Stimulated activated CD4-positive, alpha-beta T cell treated with anti-CD3 and anti-CD28 coated beads, Interleukin-1b, Interleukin-23, amount 100 ng/mL, for 48 hours (primary cell): ENCODE results near the gene ADGRG3.

ENCODE experiments used
- DNase-seq: peaks from one replicate; pipeline ENCODE4 v3.0.0-alpha.2; 2020

ADGRG3 gene

DNA sequence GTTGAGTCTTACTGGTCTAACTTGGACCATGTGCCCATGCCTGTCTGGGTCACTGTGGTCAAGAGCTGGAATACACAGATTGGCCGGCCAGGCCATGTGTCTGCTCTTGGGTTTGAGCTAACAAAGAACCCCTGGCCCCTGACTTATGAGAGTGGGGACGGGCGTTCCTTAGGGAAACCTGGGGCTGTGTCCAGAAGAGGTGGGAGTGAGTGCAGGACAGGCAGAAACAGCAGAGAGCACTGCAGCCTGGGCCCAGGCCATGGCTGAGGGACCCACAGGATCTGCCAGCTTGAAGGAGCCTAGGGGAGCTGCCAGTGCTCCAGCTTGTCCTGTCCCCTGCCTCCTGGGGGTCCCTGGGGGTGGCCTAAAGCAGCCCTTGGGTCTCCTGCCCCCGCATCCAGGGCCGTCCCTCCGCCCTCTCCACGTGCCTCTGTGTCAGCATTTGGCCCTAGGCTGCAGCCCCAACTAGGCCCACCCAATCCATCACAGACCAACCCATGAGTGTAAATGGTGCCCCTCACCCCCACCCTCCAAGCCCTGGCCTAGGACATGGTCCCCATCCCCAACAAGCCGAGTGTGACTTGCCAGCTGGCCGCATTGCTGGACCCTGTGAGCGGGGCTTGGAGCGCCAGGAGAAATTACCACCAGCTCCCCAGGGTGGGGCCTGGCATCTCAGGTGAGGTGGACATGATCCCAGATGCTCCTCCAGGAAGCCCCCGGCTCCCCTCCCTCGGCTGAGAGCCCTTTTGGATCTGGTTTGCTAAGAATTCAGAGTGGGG is 14.0 kb downstream of the ADGRG3 start:
- no peak for DNase-seq

DNA sequence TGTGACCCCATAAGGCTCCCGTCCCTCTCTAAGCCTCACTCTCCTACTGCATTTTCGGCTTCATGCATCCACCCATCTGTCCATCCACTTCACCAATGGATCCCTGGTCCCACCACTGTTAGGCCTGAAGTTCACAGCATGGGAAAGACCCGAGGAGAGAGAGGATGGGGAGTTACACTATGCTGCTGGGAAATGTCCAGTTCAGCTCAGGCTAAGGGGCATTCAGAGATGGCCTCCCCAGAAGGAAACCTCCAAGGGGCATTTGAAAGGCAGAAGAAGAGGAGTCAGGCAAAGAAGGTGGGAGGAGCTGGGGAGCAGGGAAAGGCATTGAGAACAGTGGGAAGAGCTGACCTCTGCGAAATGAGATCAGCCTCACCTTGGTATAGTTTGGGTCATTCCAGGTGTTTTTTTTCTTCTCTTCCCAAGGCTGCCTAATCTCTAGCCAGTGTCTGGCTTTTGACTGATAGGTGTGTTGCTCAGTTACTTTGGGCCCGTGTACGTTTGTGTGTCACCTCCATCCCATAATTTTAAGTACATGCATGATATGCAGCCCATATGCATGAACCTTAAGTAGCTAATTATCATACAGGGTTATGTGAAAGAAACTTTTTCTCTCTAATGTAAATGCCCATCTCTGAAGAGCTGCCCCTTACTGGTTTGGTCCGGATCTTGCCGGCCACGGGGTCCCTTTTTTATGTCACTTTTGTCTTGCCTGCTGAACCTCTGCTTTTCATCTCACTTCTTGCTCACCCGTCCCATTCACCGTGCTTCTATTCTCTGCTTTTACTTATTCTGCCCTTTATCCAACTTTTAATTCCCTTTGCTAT is 14.9 kb downstream of the ADGRG3 start:
- no peak for DNase-seq

DNA sequence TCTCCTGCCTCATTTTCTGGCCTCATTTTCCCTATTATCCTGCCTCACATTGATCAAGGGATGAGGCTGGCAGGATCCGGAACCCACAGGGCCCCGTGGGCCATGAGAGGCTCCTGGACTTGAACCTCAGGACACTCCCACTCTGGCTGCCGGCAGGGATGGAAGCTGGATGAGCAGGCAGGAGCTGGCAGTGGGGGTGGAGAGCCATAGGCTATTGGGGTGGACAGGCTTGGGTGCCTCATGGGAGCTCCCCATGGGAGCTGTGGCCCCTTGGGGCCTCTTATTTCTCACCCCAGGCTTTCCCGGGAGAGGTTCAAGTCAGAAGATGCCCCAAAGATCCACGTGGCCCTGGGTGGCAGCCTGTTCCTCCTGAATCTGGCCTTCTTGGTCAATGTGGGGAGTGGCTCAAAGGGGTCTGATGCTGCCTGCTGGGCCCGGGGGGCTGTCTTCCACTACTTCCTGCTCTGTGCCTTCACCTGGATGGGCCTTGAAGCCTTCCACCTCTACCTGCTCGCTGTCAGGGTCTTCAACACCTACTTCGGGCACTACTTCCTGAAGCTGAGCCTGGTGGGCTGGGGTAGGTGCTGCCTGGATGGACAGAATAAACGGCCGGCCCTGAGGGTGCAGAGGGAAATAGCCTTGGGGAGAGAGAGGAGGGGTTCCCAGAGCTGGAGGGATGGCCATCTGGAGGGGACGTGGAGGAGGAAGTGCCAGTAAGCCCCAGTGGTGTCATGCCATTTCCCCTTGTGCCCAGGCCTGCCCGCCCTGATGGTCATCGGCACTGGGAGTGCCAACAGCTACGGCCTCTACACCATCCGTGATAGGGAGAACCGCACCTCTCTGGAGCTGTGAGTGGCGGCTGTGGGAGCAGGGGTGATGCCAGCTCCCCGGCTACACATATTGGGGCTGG is 15.8 kb downstream of the ADGRG3 start:
- no peak for DNase-seq

GRCh38 chr16:57684626-57685358 is 16.7 kb downstream of the ADGRG3 start:
- DNase-seq: no peak

GRCh38 chr16:57685633-57686032 is 17.5 kb downstream of the ADGRG3 start:
- DNase-seq: no peak

GRCh38 chr16:57686577-57686976 is 18.5 kb downstream of the ADGRG3 start:
- DNase-seq: no peak

- DNase-seq: no peak
These were observed 19.3 kb downstream of the ADGRG3 start for GRCh38 chr16:57687363-57687929.

- DNase-seq: no peak
These were observed 20.4 kb downstream of the ADGRG3 start for GRCh38 chr16:57688487-57688986.

- DNase-seq: no peak
These were observed 21.1 kb downstream of the ADGRG3 start for GRCh38 chr16:57688987-57689761.

DNA sequence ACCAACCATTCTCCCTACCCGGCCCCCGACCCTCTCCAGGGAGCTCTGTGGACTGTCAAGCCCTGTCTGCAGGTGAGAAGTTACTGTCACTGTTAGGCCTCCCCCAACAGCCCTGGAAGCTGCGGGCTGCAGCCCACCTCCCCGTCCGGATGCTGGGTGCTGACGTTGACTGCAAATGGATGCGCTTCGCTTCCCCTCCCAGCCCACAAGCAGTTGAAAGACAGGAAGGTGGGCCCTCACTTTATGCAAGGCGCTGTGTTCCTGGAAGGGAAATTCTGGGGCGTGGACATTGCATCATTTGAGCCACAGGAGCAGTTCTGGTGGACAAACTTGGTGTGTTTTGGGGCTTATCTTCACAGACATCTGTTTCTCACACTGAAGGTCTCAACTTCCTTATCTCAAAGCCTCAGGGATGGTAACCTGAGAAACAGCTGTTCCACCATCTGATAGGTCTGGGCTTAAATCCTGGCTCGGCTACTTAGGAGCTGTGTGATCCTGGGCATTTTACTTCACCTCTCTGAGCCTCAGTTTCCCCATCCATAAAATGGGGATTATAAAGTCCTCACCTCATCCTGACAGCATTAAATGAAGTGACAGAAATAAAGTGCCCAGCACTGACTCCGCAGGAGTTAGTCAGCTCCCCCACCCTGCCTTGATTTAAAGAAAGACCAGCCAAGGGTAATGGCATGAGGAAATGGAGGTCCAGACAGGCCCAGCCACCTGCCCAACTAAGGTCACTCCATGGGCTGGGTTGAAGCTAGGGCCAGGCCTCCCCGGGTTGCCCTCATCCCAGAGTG is 21.9 kb downstream of the ADGRG3 start:
- DNase-seq: peak; percentile 13

GRCh38 chr16:57690782-57691471 is 22.8 kb downstream of the ADGRG3 start:
- DNase-seq: no peak

DNA sequence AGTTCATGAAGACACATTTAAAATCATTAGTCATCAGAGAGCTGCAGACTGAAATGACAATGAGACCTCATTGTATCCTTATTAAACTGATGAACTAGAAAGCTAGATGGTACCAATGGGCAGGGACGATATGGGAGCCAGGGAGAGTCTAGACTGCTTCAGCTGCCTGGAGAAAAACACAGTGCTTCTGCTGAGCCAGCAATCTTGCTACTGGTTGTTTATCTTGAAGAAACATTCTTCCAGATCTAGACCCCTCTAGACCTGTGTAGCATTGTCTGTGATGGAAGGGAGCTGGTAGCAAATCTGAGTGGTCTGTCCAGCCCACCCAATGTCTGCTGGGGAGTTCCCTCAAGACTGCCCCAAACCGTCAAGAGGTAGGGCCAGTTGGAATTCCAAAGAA is 24.5 kb downstream of the ADGRG3 start:
- DNase-seq: no peak

- no peak for DNase-seq
These were observed 25.4 kb downstream of the ADGRG3 start for GRCh38 chr16:57693550-57693949.

DNA sequence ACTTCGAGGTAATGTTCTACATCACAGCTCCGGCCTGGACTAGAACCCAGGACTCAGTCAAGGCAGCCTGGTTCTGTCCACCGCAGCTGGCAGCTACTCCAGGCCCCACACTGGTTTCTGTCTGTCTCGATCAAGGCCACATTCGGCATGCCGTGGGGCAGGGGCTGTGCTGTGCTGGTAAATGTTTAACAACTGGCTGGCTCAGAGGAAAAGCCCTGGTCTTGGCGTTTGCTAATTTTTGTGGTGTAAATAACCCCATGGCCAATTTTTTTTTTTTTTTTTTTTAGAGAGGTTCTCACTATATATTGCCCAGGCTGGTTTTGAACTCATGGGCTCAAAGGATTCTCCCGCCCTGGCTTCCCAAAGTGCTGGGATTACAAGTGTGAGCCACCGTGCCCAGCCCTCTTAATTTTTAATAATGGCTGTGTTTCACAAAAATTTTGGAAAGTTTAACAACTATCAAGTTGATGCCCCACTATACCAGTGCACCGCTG is 26.2 kb downstream of the ADGRG3 start:
- no peak for DNase-seq

- peak; percentile 10 for DNase-seq
These were observed 26.9 kb downstream of the ADGRG3 start, which contains the start of gene DRC7 for GRCh38 chr16:57694725-57695679. Gene DRC7, plus strand, starts transcription at chr16:57694806. Its CDS starts 3,144 bp downstream, at chr16:57697950.

- no peak for DNase-seq
These were observed 27.6 kb downstream of the ADGRG3 start for GRCh38 chr16:57695680-57696069.

GRCh38 chr16:57696240-57696639 is 28.1 kb downstream of the ADGRG3 start:
- no peak for DNase-seq
